ENCODE data around the gene SHB.

Gene SHB

GRCh38 chr9:37935096-37935495 lies 133.9 kb downstream of the SHB start:
- no peak for DNase-seq (ENCODE audit: low read depth)

GRCh38 chr9:37931592-37931991 lies 137.4 kb downstream of the SHB start:
- no peak for DNase-seq (ENCODE audit: low read depth)

GRCh38 chr9:37929441-37929895 lies 139.6 kb downstream of the SHB start:
- DNase-seq (ENCODE audit: low read depth): no peak

GRCh38 chr9:37928552-37929430 lies 140.2 kb downstream of the SHB start:
- no peak for DNase-seq (ENCODE audit: low read depth)

GRCh38 chr9:37927601-37928551 lies 141.2 kb downstream of the SHB start:
- no peak for DNase-seq (ENCODE audit: low read depth)

GRCh38 chr9:37927132-37927531 lies 141.9 kb downstream of the SHB start:
- DNase-seq (ENCODE audit: low read depth): no peak

GRCh38 chr9:37926737-37927118 lies 142.3 kb downstream of the SHB start:
- DNase-seq (ENCODE audit: low read depth): no peak

GRCh38 chr9:37925786-37926736 lies 143.0 kb downstream of the SHB start:
- no peak for DNase-seq (ENCODE audit: low read depth)

GRCh38 chr9:37925006-37925405 lies 144.0 kb downstream of the SHB start:
- no peak for DNase-seq (ENCODE audit: low read depth)

GRCh38 chr9:37924538-37924937 lies 144.5 kb downstream of the SHB start:
- DNase-seq (ENCODE audit: low read depth): no peak

GRCh38 chr9:37923796-37924427 lies 145.1 kb downstream of the SHB start:
- no peak for DNase-seq (ENCODE audit: low read depth)

- DNase-seq (ENCODE audit: low read depth): no peak
These were observed 145.8 kb downstream of the SHB start for GRCh38 chr9:37923118-37923795.

GRCh38 chr9:37922363-37923117 lies 146.5 kb downstream of the SHB start:
- DNase-seq (ENCODE audit: low read depth): no peak

- DNase-seq (ENCODE audit: low read depth): no peak
These were observed 147.3 kb downstream of the SHB start for GRCh38 chr9:37921546-37922300.

- DNase-seq (ENCODE audit: low read depth): no peak
These were observed 147.9 kb downstream of the SHB start for GRCh38 chr9:37921168-37921510.

- DNase-seq (ENCODE audit: low read depth): no peak
These were observed 148.4 kb downstream of the SHB start for GRCh38 chr9:37920471-37921167.

GRCh38 chr9:37919956-37920335 lies 149.1 kb downstream of the SHB start:
- no peak for DNase-seq (ENCODE audit: low read depth)

GRCh38 chr9:37919246-37919955 lies 149.6 kb downstream of the SHB start:
- DNase-seq (ENCODE audit: low read depth): no peak

Data from GM04504 (cell line).